Suppressor macrophage treated with lipopolysaccharide for 4 hours (primary cell): ENCODE data around the gene C5orf63.
"Not testable (repeated sequence)": the region's sequence is repeated elsewhere in the genome, so short reads cannot be mapped to it uniquely, and the experiment has no call there.

Experiments
- DNase-seq: peaks from one replicate; pipeline ENCODE4 v3.0.0-alpha.2; 2020

C5orf63 gene

DNA sequence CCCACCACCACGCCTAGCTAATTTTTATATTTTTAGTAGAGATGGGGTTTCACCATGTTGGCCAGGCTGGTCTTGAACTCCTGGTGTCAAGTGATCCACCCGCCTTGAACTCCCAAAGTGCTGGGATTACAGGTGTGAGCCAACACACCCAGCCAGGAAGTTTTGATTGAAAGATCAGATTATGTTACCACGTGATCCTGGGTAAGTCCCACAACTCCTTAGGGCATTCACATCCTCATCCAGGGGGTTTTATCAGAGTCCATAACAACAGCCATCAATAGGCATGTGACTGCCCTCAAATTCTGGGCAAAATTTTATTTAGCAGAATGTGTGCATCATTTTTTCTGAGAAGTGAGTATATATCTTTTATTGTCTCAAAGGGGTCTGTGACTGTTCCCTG, 68.0 kb downstream of the C5orf63 start:
- not testable (repeated sequence) for DNase-seq

DNA sequence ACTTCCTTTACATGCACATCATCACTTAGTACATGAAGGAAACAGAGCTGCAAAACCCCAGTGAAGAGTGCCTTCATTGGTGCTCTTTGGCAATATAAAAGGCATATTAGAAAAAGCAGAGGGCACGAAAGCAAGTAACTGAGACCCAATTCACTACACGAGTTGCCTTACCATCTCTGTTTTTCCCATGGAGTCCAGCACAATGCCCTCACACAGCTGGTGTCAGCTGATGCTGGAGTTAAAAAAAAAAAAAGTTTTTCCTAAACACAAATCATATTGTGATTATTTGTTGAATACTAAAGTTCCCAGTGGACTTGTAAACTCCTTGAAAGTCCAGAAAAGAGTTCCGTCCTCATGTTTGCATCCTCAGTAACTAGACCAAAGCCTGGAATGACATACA, 68.6 kb downstream of the C5orf63 start:
- no peak for DNase-seq

DNA sequence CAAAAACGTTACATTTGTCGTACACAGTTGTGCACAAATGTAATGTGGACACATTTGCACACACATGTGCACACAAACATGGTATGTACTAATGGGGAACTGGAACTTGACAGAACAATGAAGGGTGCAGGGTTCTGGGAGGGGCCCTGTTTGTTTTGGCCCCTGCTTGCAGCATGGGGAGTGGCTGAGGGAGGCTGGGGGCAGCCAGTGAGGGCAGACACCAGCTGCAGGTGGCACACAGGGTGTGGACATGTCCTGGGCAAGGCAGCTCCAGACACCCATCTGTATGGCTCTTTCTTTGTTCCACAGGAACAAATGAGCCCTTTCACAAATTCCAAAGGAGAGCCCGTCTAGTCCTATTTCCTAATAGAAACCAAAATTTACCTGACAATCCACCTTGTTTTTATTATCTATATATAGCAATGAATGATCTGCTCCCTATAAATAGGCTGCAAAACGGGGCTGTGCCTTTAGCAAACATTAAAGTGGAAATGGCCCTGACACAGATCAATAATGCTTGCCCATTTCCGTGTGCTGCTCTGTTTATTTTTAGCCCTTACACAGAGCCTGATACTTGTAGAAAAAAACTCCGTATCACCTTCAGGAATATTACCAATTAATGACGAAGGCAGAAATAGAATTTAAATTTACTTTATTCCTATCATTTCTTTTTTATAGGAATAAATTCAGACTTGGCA, 69.4 kb downstream of the C5orf63 start:
- DNase-seq = no peak

DNA sequence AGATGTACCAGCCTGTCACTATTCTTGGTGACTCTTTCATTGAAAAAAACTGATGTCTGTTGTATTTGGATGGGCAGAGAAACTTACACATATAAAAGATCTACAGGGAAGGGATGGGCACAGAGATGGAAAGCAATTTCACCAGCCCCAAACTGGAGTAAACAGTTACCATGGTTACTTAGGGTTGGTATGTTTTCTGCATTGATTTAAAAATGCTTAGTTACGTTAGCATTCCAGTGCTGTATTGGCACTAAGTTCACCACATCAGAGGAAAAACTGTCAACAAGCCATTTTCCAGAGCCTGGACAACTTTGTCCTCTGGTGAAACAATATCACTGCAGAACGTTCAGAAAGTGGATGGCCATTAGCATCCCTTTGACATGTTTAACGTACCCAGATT, 70.9 kb downstream of the C5orf63 start:
- no peak for DNase-seq

DNA sequence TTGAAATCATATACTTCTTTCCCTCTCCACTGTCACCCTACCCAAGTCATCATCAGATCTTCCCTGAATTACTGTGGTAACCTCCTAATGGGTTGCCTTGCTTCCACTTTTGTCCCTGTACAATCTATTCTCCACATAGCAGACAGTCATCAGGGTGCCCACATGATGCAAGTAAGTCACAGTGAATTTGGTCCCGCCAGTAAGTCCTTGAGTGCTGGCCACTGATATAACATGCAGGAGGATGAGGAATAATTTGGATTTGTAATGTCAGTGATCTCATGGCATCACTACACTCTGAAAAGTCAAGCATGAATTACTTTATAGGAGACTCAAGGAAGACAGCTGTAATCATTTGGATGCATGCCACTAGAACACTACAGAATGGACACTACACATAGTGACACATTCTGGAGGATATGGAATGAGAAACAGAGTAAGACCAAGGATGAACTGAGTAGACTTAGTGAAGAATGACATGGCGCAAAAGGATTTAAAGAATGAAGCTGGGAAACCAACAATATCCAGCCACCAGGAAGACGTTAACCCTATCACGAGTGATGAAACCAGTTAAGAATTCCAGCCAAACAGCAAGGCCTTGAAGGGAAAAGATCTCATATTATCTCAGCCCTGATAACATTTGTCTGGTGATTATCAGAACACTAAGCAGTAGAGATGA, 71.5 kb downstream of the C5orf63 start:
- no peak for DNase-seq
